Measurements from ENCODE around the gene CNIH3.

CNIH3 gene

GRCh38 chr1:224740685-224741052, 124.6 kb downstream of the CNIH3 start:
- Histone ChIP-seq H3K4me1 (ENCODE audit: control insufficient read depth, insufficient read depth, low read length) (peaks cover 14% of the 10 kb centered on the region), H3K27ac (ENCODE audit: low read length) (no peak overlapping the region), H3K9me3 (ENCODE audit: control insufficient read depth in 2 of 2, low read length in 2 of 2) (no peaks in the 10 kb centered on the region), H3K9ac (ENCODE audit: low read length in 2 of 2) (no peak overlapping the region), H3K27me3 (ENCODE audit: control insufficient read depth in 1 of 2, insufficient read depth in 2 of 2, low read length in 2 of 2) (no peaks in the 10 kb centered on the region), H3K4me3 (ENCODE audit: low read length in 2 of 2) (no peak overlapping the region), H3K36me3 (ENCODE audit: control insufficient read depth in 2 of 2, insufficient read depth in 2 of 2, low read length in 2 of 2) (no peaks in the 10 kb centered on the region)

GRCh38 chr1:224742349-224742748, 126.2 kb downstream of the CNIH3 start:
- Histone ChIP-seq H3K9ac (ENCODE audit: low read length in 2 of 2) (no peak overlapping the region), H3K4me1 (ENCODE audit: control insufficient read depth, insufficient read depth, low read length) (peaks cover 9% of the 10 kb centered on the region), H3K36me3 (ENCODE audit: control insufficient read depth in 2 of 2, insufficient read depth in 2 of 2, low read length in 2 of 2) (no peaks in the 10 kb centered on the region), H3K4me3 (ENCODE audit: low read length in 2 of 2) (no peak overlapping the region), H3K9me3 (ENCODE audit: control insufficient read depth in 2 of 2, low read length in 2 of 2) (no peaks in the 10 kb centered on the region), H3K27me3 (ENCODE audit: control insufficient read depth in 1 of 2, insufficient read depth in 2 of 2, low read length in 2 of 2) (no peaks in the 10 kb centered on the region), H3K27ac (ENCODE audit: low read length) (no peak overlapping the region)

GRCh38 chr1:224743608-224744164, 127.6 kb downstream of the CNIH3 start:
- Histone ChIP-seq H3K4me1 (ENCODE audit: control insufficient read depth, insufficient read depth, low read length) (peaks cover 3% of the 10 kb centered on the region), H3K36me3 (ENCODE audit: control insufficient read depth in 2 of 2, insufficient read depth in 2 of 2, low read length in 2 of 2) (no peaks in the 10 kb centered on the region), H3K27ac (ENCODE audit: low read length) (no peak overlapping the region), H3K9me3 (ENCODE audit: control insufficient read depth in 2 of 2, low read length in 2 of 2) (no peaks in the 10 kb centered on the region), H3K27me3 (ENCODE audit: control insufficient read depth in 1 of 2, insufficient read depth in 2 of 2, low read length in 2 of 2) (no peaks in the 10 kb centered on the region), H3K9ac (ENCODE audit: low read length in 2 of 2) (no peak overlapping the region), H3K4me3 (ENCODE audit: low read length in 2 of 2) (no peak overlapping the region)

- Histone ChIP-seq H3K4me3 (ENCODE audit: low read length in 2 of 2) (no peak overlapping the region), H3K4me1 (ENCODE audit: control insufficient read depth, insufficient read depth, low read length) (peaks cover 3% of the 10 kb centered on the region), H3K9ac (ENCODE audit: low read length in 2 of 2) (no peak overlapping the region), H3K27me3 (ENCODE audit: control insufficient read depth in 1 of 2, insufficient read depth in 2 of 2, low read length in 2 of 2) (no peaks in the 10 kb centered on the region), H3K27ac (ENCODE audit: low read length) (no peak overlapping the region), H3K36me3 (ENCODE audit: control insufficient read depth in 2 of 2, insufficient read depth in 2 of 2, low read length in 2 of 2) (no peaks in the 10 kb centered on the region), H3K9me3 (ENCODE audit: control insufficient read depth in 2 of 2, low read length in 2 of 2) (no peaks in the 10 kb centered on the region)
Observed at GRCh38 chr1:224744521-224744920, 128.4 kb downstream of the CNIH3 start.

DNA sequence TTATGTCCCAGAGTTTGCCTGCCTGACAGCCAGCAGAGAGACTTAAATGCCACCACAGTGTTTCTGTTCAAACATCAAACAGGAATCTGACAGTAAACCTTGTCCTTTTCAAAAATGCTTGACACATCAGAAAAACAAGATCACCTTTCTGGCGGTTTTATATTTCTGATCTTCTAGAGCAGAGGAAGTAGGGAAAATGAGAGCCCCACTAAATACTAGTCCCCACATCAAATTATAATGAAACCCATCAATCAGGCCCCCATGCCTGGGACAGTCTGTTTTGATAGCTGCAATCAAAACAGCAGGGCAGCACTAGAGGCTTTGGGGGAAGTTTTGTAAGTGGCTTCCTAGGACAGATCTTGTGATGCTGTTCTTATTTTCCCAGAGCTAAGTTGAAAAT, 129.3 kb downstream of the CNIH3 start:
- no peak overlapping the region for H3K27ac ChIP-seq (ENCODE audit: low read length)
- H3K9me3 ChIP-seq (ENCODE audit: control insufficient read depth in 2 of 2, low read length in 2 of 2) = no peaks in the 10 kb centered on the region
- no peaks in the 10 kb centered on the region for H3K27me3 ChIP-seq (ENCODE audit: control insufficient read depth in 1 of 2, insufficient read depth in 2 of 2, low read length in 2 of 2)
- no peak overlapping the region for H3K9ac ChIP-seq (ENCODE audit: low read length in 2 of 2)
- no peak overlapping the region for H3K4me3 ChIP-seq (ENCODE audit: low read length in 2 of 2)
- H3K36me3 ChIP-seq (ENCODE audit: control insufficient read depth in 2 of 2, insufficient read depth in 2 of 2, low read length in 2 of 2) = no peaks in the 10 kb centered on the region
- H3K4me1 ChIP-seq (ENCODE audit: control insufficient read depth, insufficient read depth, low read length) = peaks cover 3% of the 10 kb centered on the region

- H3K36me3 ChIP-seq (ENCODE audit: control insufficient read depth in 2 of 2, insufficient read depth in 2 of 2, low read length in 2 of 2) = no peaks in the 10 kb centered on the region
- H3K9ac ChIP-seq (ENCODE audit: low read length in 2 of 2) = no peak overlapping the region
- H3K27me3 ChIP-seq (ENCODE audit: control insufficient read depth in 1 of 2, insufficient read depth in 2 of 2, low read length in 2 of 2) = no peaks in the 10 kb centered on the region
- no peaks in the 10 kb centered on the region for H3K9me3 ChIP-seq (ENCODE audit: control insufficient read depth in 2 of 2, low read length in 2 of 2)
- H3K4me1 ChIP-seq (ENCODE audit: control insufficient read depth, insufficient read depth, low read length) = peaks cover 3% of the 10 kb centered on the region
- H3K4me3 ChIP-seq (ENCODE audit: low read length in 2 of 2) = no peak overlapping the region
- H3K27ac ChIP-seq (ENCODE audit: low read length) = no peak overlapping the region
Observed at GRCh38 chr1:224745924-224746323, 129.8 kb downstream of the CNIH3 start.

DNA sequence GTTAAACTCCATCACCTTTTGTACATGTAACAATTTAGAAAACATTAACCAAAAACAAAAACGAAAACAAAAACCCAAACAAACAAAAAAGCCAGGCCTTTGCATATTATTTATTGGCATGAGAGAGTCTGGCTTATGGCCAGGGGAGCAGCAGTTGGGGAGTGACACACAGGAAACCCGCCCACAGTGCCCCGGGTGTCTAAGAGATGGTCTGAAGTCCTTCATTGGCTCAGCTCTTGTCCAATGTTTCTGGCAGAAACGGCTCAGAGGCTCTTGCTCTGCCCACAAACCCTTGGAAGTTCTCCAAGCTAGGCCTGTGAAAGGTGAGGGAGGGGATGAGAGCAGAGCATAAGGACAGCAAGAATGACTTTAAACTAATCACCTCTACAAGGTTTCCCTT, 131.5 kb downstream of the CNIH3 start:
- Histone ChIP-seq H3K36me3 (ENCODE audit: control insufficient read depth in 2 of 2, insufficient read depth in 2 of 2, low read length in 2 of 2) (no peaks in the 10 kb centered on the region), H3K9ac (ENCODE audit: low read length in 2 of 2) (no peak overlapping the region), H3K27me3 (ENCODE audit: control insufficient read depth in 1 of 2, insufficient read depth in 2 of 2, low read length in 2 of 2) (no peaks in the 10 kb centered on the region), H3K4me1 (ENCODE audit: control insufficient read depth, insufficient read depth, low read length) (peaks cover 3% of the 10 kb centered on the region), H3K9me3 (ENCODE audit: control insufficient read depth in 2 of 2, low read length in 2 of 2) (no peaks in the 10 kb centered on the region), H3K27ac (ENCODE audit: low read length) (no peak overlapping the region), H3K4me3 (ENCODE audit: low read length in 2 of 2) (no peak overlapping the region)

DNA sequence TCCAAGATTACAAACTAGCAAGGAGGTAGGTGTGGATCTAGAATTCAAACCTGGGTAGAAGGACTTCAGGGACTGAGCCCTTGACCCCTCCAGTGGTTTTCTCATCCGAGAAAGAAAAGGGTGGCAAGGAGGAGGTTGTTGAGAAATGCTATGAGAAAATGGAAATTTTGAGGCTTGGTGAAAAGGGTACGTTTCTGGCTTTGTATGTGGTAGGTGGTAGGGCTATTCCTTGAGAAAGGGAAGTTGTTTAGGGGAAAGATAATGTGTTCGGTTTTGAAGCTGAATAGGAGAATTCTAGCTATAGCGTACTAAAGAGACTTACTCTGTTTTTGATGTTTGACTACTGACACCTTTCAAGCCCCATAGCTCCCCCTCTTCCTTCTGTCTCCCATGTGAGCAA, 133.8 kb downstream of the CNIH3 start:
- H3K9ac ChIP-seq (ENCODE audit: low read length in 2 of 2) = no peak overlapping the region
- no peak overlapping the region for H3K4me3 ChIP-seq (ENCODE audit: low read length in 2 of 2)
- no peaks in the 10 kb centered on the region for H3K4me1 ChIP-seq (ENCODE audit: control insufficient read depth, insufficient read depth, low read length)
- H3K27me3 ChIP-seq (ENCODE audit: control insufficient read depth in 1 of 2, insufficient read depth in 2 of 2, low read length in 2 of 2) = no peaks in the 10 kb centered on the region
- no peak overlapping the region for H3K27ac ChIP-seq (ENCODE audit: low read length)
- H3K36me3 ChIP-seq (ENCODE audit: control insufficient read depth in 2 of 2, insufficient read depth in 2 of 2, low read length in 2 of 2) = no peaks in the 10 kb centered on the region
- H3K9me3 ChIP-seq (ENCODE audit: control insufficient read depth in 2 of 2, low read length in 2 of 2) = no peaks in the 10 kb centered on the region

GRCh38 chr1:224751624-224752311, 135.7 kb downstream of the CNIH3 start:
- Histone ChIP-seq H3K4me1 (ENCODE audit: control insufficient read depth, insufficient read depth, low read length) (no peaks in the 10 kb centered on the region), H3K36me3 (ENCODE audit: control insufficient read depth in 2 of 2, insufficient read depth in 2 of 2, low read length in 2 of 2) (no peaks in the 10 kb centered on the region), H3K27ac (ENCODE audit: low read length) (no peak overlapping the region), H3K27me3 (ENCODE audit: control insufficient read depth in 1 of 2, insufficient read depth in 2 of 2, low read length in 2 of 2) (no peaks in the 10 kb centered on the region), H3K4me3 (ENCODE audit: low read length in 2 of 2) (no peak overlapping the region), H3K9me3 (ENCODE audit: control insufficient read depth in 2 of 2, low read length in 2 of 2) (no peaks in the 10 kb centered on the region), H3K9ac (ENCODE audit: low read length in 2 of 2) (no peak overlapping the region)

GRCh38 chr1:224753491-224753890, 137.4 kb downstream of the CNIH3 start:
- Histone ChIP-seq H3K27ac (ENCODE audit: low read length) (no peak overlapping the region), H3K9me3 (ENCODE audit: control insufficient read depth in 2 of 2, low read length in 2 of 2) (peaks cover 0 to 2% of the 10 kb centered on the region in 2 donors), H3K9ac (ENCODE audit: low read length in 2 of 2) (no peak overlapping the region), H3K36me3 (ENCODE audit: control insufficient read depth in 2 of 2, insufficient read depth in 2 of 2, low read length in 2 of 2) (no peaks in the 10 kb centered on the region), H3K4me1 (ENCODE audit: control insufficient read depth, insufficient read depth, low read length) (no peaks in the 10 kb centered on the region), H3K27me3 (ENCODE audit: control insufficient read depth in 1 of 2, insufficient read depth in 2 of 2, low read length in 2 of 2) (no peaks in the 10 kb centered on the region), H3K4me3 (ENCODE audit: low read length in 2 of 2) (no peak overlapping the region)

GRCh38 chr1:224755586-224755985, 139.5 kb downstream of the CNIH3 start:
- peaks cover 3% of the 10 kb centered on the region for H3K4me1 ChIP-seq (ENCODE audit: control insufficient read depth, insufficient read depth, low read length)
- H3K9ac ChIP-seq (ENCODE audit: low read length in 2 of 2) = no peak overlapping the region
- peaks cover 0 to 6% of the 10 kb centered on the region in 2 donors for H3K9me3 ChIP-seq (ENCODE audit: control insufficient read depth in 2 of 2, low read length in 2 of 2)
- no peak overlapping the region for H3K27ac ChIP-seq (ENCODE audit: low read length)
- H3K36me3 ChIP-seq (ENCODE audit: control insufficient read depth in 2 of 2, insufficient read depth in 2 of 2, low read length in 2 of 2) = no peaks in the 10 kb centered on the region
- no peak overlapping the region for H3K4me3 ChIP-seq (ENCODE audit: low read length in 2 of 2)
- no peaks in the 10 kb centered on the region for H3K27me3 ChIP-seq (ENCODE audit: control insufficient read depth in 1 of 2, insufficient read depth in 2 of 2, low read length in 2 of 2)

All from stomach smooth muscle (tissue), 2 donors.